HCT116 (cell line): ENCODE measurements around the gene UBN1. TPM values are rescaled to one million over a fixed set of nuclear protein-coding genes. Genes with fewer than 3 reads are reported as not detected.

Experiments used
- ATAC-seq: fragments of 200-7000 bp; cut with Tn5 transposase; 2 replicates; pipeline ENCODE4 v1.9.1; 2020; ENCODE audit warnings: mild to moderate bottlenecking, moderate library complexity
- BruUV-seq: library from RNA; stranded (reverse); fragments of 400-500 nt; replicated peaks from 2 replicates; lab custom pipeline; 2021; lab: Mats Ljungman, UMichigan
- CTCF ChIA-PET: fragments of 300-600 bp; sonication (Branson Sonifier 250); formaldehyde crosslinking; loops from one replicate; lab custom pipeline; 2021; ENCODE audit warnings: antibody characterized with exemption; lab: Charles Lee
- POLR2A ChIA-PET: fragments of 300-600, 350-600 bp; sonication (Branson Sonifier 250); formaldehyde crosslinking; loops from one replicate; lab custom pipeline; 2021; ENCODE audit warnings: antibody characterized with exemption; lab: Charles Lee
- RAD21 ChIA-PET, 2 experiments: fragments of 300-600 bp; sonication (Branson Sonifier 250); formaldehyde crosslinking; loops; one replicate each; lab custom pipeline; 2023; ENCODE audit warnings: low total read pairs in 2 of 2; ENCODE audit not compliant: uncharacterized antibody in 2 of 2, unreplicated experiment in 2 of 2, low non-redundant PET in 1 of 2; lab: Charles Lee
- DNase-seq: peaks from one replicate; pipeline ENCODE4 v3.0.0-alpha.2; 2010; ENCODE audit warnings: low read depth, low spot score
- H2AFZ ChIP-seq: fragments of 200-600 bp; shearing (Covaris generic), sonication (generic); 2 replicates; pipeline ENCODE4 v1.6.1; 2017; ENCODE audit warnings: low read depth, mixed run types, mixed read lengths, antibody characterized with exemption, low read length; ENCODE audit not compliant: poor library complexity, severe bottlenecking
- H3K27ac ChIP-seq: 2 replicates; pipeline ENCODE4 v1.5.1; 2012; ENCODE audit warnings: low read depth, low read length
- H3K27me3 ChIP-seq: fragments of 200-600 bp; sonication (generic); 2 replicates; pipeline ENCODE4 v1.6.1; 2016; ENCODE audit warnings: mixed run types, low read length, mixed read lengths; ENCODE audit not compliant: insufficient read depth
- H3K36me3 ChIP-seq, 2 experiments: fragments of 200-500 bp in 1 of 2; fragments of 200-600 bp in 1 of 2; sonication (Bioruptor generic) in 1 of 2; sonication (generic) in 1 of 2; 2 replicates each; pipeline versions ENCODE4 v1.5.1 to v1.6.1; 2014 to 2016; ENCODE audit warnings: low read length in 2 of 2, inconsistent platforms in 1 of 2, mixed read lengths in 1 of 2, mixed run types in 1 of 2; ENCODE audit not compliant: insufficient read depth in 2 of 2, control insufficient read depth in 1 of 2
- H3K4me1 ChIP-seq, 2 experiments: fragments of 200-600 bp in 1 of 2; sonication (generic) in 1 of 2; 2 replicates each; pipeline versions ENCODE4 v1.5.1 to v1.6.1; 2012 to 2017; ENCODE audit warnings: low read length in 2 of 2, inconsistent platforms in 1 of 2, mild to moderate bottlenecking in 1 of 2, mixed read lengths in 1 of 2, mixed run types in 1 of 2, moderate library complexity in 1 of 2; ENCODE audit not compliant: insufficient read depth in 2 of 2, control insufficient read depth in 1 of 2
- H3K4me2 ChIP-seq: fragments of 200-600 bp; sonication (generic); 2 replicates; pipeline ENCODE4 v1.6.1; 2017; ENCODE audit warnings: mixed run types, low read length, mixed read lengths
- H3K4me3 ChIP-seq, 2 experiments: fragments of 200-600 bp in 1 of 2; sonication (generic) in 1 of 2; replicated peaks in 1 of 2; 2 replicates each; pipeline ENCODE4 v1.5.1; 2011 to 2016; ENCODE audit warnings: low read length in 2 of 2, control low read depth in 1 of 2, low read depth in 1 of 2, mild to moderate bottlenecking in 1 of 2, mixed read lengths in 1 of 2, mixed run types in 1 of 2
- H3K79me2 ChIP-seq: fragments of 200-600 bp; sonication (generic); 2 replicates; pipeline ENCODE4 v1.6.1; 2017; ENCODE audit warnings: mild to moderate bottlenecking, mixed run types, low read length, moderate library complexity, mixed read lengths; ENCODE audit not compliant: insufficient read depth
- H3K9ac ChIP-seq: fragments of 200-600 bp; sonication (generic); 2 replicates; pipeline ENCODE4 v1.6.1; 2016; ENCODE audit warnings: low read length, mixed read lengths
- H3K9me2 ChIP-seq: fragments of 200-600 bp; sonication (generic), shearing (Covaris generic); 2 replicates; pipeline ENCODE4 v1.6.1; 2017; ENCODE audit warnings: mixed run types, mild to moderate bottlenecking, moderate library complexity; ENCODE audit not compliant: insufficient read depth
- H3K9me3 ChIP-seq, 2 experiments: fragments of 200-500 bp in 1 of 2; fragments of 200-600 bp in 1 of 2; sonication (Bioruptor generic) in 1 of 2; sonication (generic) in 1 of 2; 2 replicates each; pipeline ENCODE4 v1.6.1; 2014 to 2017; ENCODE audit warnings: low read length in 2 of 2, mixed read lengths in 2 of 2, inconsistent platforms in 1 of 2, low read depth in 1 of 2, mild to moderate bottlenecking in 1 of 2, mixed run types in 1 of 2, moderate library complexity in 1 of 2; ENCODE audit not compliant: control insufficient read depth in 1 of 2, insufficient read depth in 1 of 2
- H4K20me1 ChIP-seq: fragments of 200-600 bp; sonication (generic), shearing (Covaris generic); 2 replicates; pipeline ENCODE4 v1.6.1; 2017; ENCODE audit warnings: mixed run types, mild to moderate bottlenecking, moderate library complexity; ENCODE audit not compliant: insufficient read depth
- CBX3 ChIP-seq: IDR thresholded peaks from 2 replicates; pipeline ENCODE4 v1.6.1; 2012; ENCODE audit warnings: low read depth
- CTCF ChIP-seq, 3 experiments: fragments of 200-600 bp in 1 of 3; sonication (generic) in 1 of 3; IDR thresholded peaks in 2 of 3; conservative IDR thresholded peaks in 1 of 3; 2 replicates each; pipeline ENCODE4 v1.5.1; 2012 to 2017; ENCODE audit warnings: low read depth in 2 of 3, low read length in 2 of 3, antibody characterized with exemption in 1 of 3, borderline replicate concordance in 1 of 3, control low read depth in 1 of 3, mild to moderate bottlenecking in 1 of 3, mixed read lengths in 1 of 3, mixed run types in 1 of 3, moderate library complexity in 1 of 3; ENCODE audit not compliant: insufficient read depth in 1 of 3
- FOSL1 ChIP-seq: IDR thresholded peaks from 2 replicates; pipeline ENCODE4 v1.6.1; 2012; ENCODE audit warnings: low read depth
- REST ChIP-seq: IDR thresholded peaks from 2 replicates; pipeline ENCODE4 v1.6.1; 2012; ENCODE audit warnings: low read depth
- ZBTB33 ChIP-seq: IDR thresholded peaks from 2 replicates; pipeline ENCODE4 v1.6.1; 2011; ENCODE audit warnings: mild to moderate bottlenecking, low read length, moderate library complexity; ENCODE audit not compliant: insufficient replicate concordance; ENCODE audit errors: extremely low read depth
- ZNF274 ChIP-seq: fragments of 200-500 bp; sonication (Bioruptor generic); IDR thresholded peaks from 2 replicates; pipeline ENCODE4 v1.6.1; 2014; ENCODE audit warnings: mild to moderate bottlenecking, low read depth, low read length, inconsistent platforms
- intact Hi-C: fragments of 100-400 bp; cut with micrococcal nuclease; formaldehyde crosslinking; loops from 2 replicates; pipeline ENCODE4 v1.10.0; 2022
- total RNA-seq: library from RNA; stranded (reverse); gene quantifications from one replicate; pipeline ENCODE4 v1.2.1, GENCODE V29; 2021; ENCODE audit not compliant: unreplicated experiment

Gene UBN1
- total RNA-seq, 1 experiment from 2014 or later, result 31.9 TPM

DNA sequence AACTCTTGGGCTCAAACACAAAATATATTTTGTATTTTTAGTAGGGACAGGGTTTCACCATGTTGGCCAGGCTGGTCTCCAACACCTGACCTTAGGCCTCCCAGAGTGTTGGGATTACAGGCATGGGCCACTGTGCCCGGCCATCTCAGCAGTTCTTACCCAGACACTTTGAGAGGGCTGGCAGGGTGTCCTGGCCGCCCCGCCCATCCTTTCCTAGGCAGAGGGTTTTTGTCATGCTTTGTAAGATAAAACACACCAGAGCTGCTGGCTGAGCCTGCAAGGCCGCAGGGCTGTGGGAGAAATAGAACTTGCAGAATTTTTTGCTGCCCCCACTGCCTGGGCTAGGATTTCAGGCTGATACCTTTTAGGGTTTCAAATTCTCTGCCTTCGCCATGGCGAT is 80.9 kb downstream of the UBN1 start:
- intact Hi-C loops, result no loop called here
- POLR2A ChIA-PET, result no interaction called here

More for the DNA sequence above, 80.9 kb downstream of the UBN1 start:
- CTCF ChIA-PET, result no interaction called here
- Histone ChIP-seq H3K27ac (no peak overlapping the region), H3K9me3 (peaks cover 4 to 13% of the 10 kb centered on the region in 2 experiments; a peak in 2 of 4 replicates), H3K27me3 (no peaks in the 10 kb centered on the region), H4K20me1 (no peaks in the 10 kb centered on the region), H3K4me1 (peaks cover 7 to 22% of the 10 kb centered on the region in 2 experiments; a peak in 3 of 4 replicates), H3K4me3 (no peak overlapping the region), H3K9ac (no peak overlapping the region), H3K4me2 (no peak overlapping the region), H3K79me2 (no peaks in the 10 kb centered on the region; the same call in 1 of the 2 replicates), H2AFZ (no peak overlapping the region), H3K36me3 (peaks cover 0 to 13% of the 10 kb centered on the region in 2 experiments; a peak in 1 of 4 replicates), H3K9me2 (no peaks in the 10 kb centered on the region)
- BruUV-seq, result no TSS peak
- RAD21 ChIA-PET, result no interaction called here
- TF ChIP-seq REST (no peak), CTCF (IDR thresholded peaks at IDR 0.05 in 2 of 3, conservative IDR thresholded peaks at IDR 0.05 in 1 of 3; ENCODE audit: borderline replicate concordance in 1 of 3, insufficient read depth in 1 of 3, low read depth in 2 of 3, low read length in 2 of 3) (no peak), ZNF274 (no peak), CBX3 (no peak), FOSL1 (no peak), ZBTB33 (no peak)
- ATAC-seq, result no peak
- no peak for DNase-seq
